GM10266 (cell line): Measurements from ENCODE around the gene GRXCR2.
A peak's percentile ranks its signal among the peaks of the same experiment; 100 is the strongest.
"Not testable (repeated sequence)": the region's sequence is repeated elsewhere in the genome, so short reads cannot be mapped to it uniquely, and the experiment has no call there.

Source experiments
- DNase-seq: peaks from one replicate; pipeline ENCODE4 v3.0.0; 2012; ENCODE audit errors: extremely low spot score
- CTCF ChIP-seq: IDR thresholded peaks from 2 replicates; pipeline ENCODE4 v1.5.1; 2012; ENCODE audit warnings: mild to moderate bottlenecking, low read depth; ENCODE audit not compliant: control insufficient read depth, insufficient read depth; ENCODE audit errors: missing control alignments

Gene GRXCR2

GRCh38 chr5:145904743-145905142 lies 31.9 kb upstream of the GRXCR2 start:
- TF ChIP-seq CTCF, result no peak
- no peak for DNase-seq

- no peak for DNase-seq
- TF ChIP-seq CTCF, result no peak
Observed at GRCh38 chr5:145903867-145904266, 31.1 kb upstream of the GRXCR2 start.

- DNase-seq, result no peak
- no peak for TF ChIP-seq CTCF
Observed at GRCh38 chr5:145903113-145903512, 30.3 kb upstream of the GRXCR2 start.

- no peak for TF ChIP-seq CTCF
- no peak for DNase-seq
Observed at GRCh38 chr5:145902421-145902820, 29.6 kb upstream of the GRXCR2 start.

- TF ChIP-seq CTCF, result no peak
- no peak for DNase-seq
Observed at GRCh38 chr5:145898171-145898570, 25.4 kb upstream of the GRXCR2 start.

- not testable (repeated sequence) for DNase-seq
Observed at GRCh38 chr5:145891378-145891777, 18.6 kb upstream of the GRXCR2 start.

- no peak for DNase-seq
- TF ChIP-seq CTCF, result no peak
Observed at GRCh38 chr5:145889611-145890010, 16.8 kb upstream of the GRXCR2 start.

- DNase-seq, result no peak
- TF ChIP-seq CTCF, result peak; percentile 45
Observed at GRCh38 chr5:145887976-145888574, 15.3 kb upstream of the GRXCR2 start.
